C4-2B (cell line): ENCODE data around the gene SERINC5.
"Not testable (repeated sequence)": the region's sequence is repeated elsewhere in the genome, so short reads cannot be mapped to it uniquely, and the experiment has no call there.

Source experiments
- H3K27ac ChIP-seq: fragments of 450-650 bp; 2 replicates; pipeline ENCODE4 v1.5.1; 2017
- ZFX ChIP-seq: fragments of 450-650 bp; IDR thresholded peaks from 2 replicates; pipeline ENCODE4 v1.6.1; 2017
- TF ChIP-seq, protein P1 (sequence below): fragments of 450-650 bp; conservative IDR thresholded peaks from 2 replicates; pipeline ENCODE4 v1.5.1; 2017; ENCODE audit warnings: mild to moderate bottlenecking

SERINC5 gene

DNA sequence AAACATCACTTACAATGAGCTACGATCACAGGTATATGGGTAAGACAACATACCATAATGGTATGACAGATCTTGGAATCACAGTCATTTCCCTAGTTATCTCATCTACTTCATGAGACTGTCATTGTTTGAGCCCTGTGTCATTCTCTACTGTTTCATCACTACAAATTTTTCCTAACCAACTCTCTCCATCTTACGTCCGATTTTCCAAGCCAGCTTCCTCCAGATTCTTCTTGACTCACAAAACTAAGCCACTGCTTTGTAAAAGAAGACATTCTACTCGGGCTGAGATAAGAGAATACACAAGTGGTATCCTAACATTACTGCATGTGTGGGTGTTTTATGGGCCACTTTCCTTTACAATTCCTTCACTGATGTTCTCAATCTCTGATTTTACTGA, 49.6 kb downstream of the SERINC5 start:
- no peak overlapping the region for H3K27ac ChIP-seq
- TF ChIP-seq, protein P1, sequence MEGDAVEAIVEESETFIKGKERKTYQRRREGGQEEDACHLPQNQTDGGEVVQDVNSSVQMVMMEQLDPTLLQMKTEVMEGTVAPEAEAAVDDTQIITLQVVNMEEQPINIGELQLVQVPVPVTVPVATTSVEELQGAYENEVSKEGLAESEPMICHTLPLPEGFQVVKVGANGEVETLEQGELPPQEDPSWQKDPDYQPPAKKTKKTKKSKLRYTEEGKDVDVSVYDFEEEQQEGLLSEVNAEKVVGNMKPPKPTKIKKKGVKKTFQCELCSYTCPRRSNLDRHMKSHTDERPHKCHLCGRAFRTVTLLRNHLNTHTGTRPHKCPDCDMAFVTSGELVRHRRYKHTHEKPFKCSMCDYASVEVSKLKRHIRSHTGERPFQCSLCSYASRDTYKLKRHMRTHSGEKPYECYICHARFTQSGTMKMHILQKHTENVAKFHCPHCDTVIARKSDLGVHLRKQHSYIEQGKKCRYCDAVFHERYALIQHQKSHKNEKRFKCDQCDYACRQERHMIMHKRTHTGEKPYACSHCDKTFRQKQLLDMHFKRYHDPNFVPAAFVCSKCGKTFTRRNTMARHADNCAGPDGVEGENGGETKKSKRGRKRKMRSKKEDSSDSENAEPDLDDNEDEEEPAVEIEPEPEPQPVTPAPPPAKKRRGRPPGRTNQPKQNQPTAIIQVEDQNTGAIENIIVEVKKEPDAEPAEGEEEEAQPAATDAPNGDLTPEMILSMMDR: no peak
- TF ChIP-seq ZFX: no peak

GRCh38 chr5:80205846-80206245, 50.0 kb downstream of the SERINC5 start:
- no peak overlapping the region for H3K27ac ChIP-seq
- TF ChIP-seq ZFX: no peak
- TF ChIP-seq, protein P1: no peak

- TF ChIP-seq, protein P1: no peak
- no peak for TF ChIP-seq ZFX
- H3K27ac ChIP-seq: no peak overlapping the region
Observed at GRCh38 chr5:80204808-80205614, 50.8 kb downstream of the SERINC5 start.

DNA sequence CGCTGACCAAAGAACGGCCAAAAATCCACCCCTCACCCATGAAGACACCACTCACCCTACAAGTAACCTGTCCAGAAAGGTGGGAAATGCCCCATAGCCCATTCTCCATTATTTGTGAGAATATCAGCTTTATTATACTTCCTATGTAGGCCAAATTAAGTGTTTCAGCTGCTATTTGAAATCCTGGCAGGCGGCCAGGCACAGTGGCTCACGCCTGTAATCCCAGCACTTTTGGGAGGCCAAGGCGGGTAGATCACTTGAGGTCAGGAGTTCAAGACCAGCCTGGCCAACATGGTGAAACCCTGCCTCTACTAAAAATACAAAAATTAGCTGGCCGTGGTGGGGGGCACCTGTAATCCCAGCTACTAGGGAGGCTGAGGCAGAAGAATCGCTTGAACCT, 54.1 kb downstream of the SERINC5 start:
- not testable (repeated sequence) for H3K27ac ChIP-seq

- no peak for TF ChIP-seq ZFX
- TF ChIP-seq, protein P1: no peak
- no peak overlapping the region for H3K27ac ChIP-seq
Observed at GRCh38 chr5:80198920-80199319, 56.9 kb downstream of the SERINC5 start.

DNA sequence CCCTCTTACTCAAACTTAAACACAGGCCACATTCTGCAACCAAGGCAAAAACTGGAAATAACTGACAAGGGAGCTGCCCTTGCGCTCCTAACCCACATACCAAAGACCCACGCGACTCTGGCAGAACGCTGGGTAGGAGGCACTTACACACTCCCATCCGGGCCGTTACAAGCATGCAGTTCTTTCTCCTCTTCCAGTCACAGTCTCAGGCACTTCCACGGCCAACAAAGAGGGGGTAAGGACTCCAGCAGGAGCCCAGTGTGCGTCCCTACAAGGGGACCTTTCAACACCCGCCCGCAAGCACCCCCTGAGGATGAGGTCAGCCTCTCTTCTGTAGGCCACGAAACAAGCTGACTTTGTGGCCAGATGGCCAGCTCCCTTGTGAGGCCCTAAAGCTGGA, 57.4 kb downstream of the SERINC5 start:
- H3K27ac ChIP-seq: no peak overlapping the region
- TF ChIP-seq, protein P1: no peak

- H3K27ac ChIP-seq: no peak overlapping the region
- TF ChIP-seq ZFX: no peak
- TF ChIP-seq, protein P1: no peak
Observed at GRCh38 chr5:80195837-80196400, 59.9 kb downstream of the SERINC5 start.

GRCh38 chr5:80194468-80194867, 61.4 kb downstream of the SERINC5 start:
- TF ChIP-seq ZFX: no peak
- TF ChIP-seq, protein P1: no peak
- peak overlapping the region; percentile 15 for H3K27ac ChIP-seq
